ENCODE results near the gene UBE2D2. TPM values are rescaled to one million over a fixed set of nuclear protein-coding genes. Genes with fewer than 3 reads are reported as not detected.
"Not testable (repeated sequence)": the region's sequence is repeated elsewhere in the genome, so short reads cannot be mapped to it uniquely, and the experiment has no call there.

Gene UBE2D2
- total RNA-seq (2021) (86.2 and 115 TPM in 2 replicates), Bru-seq, nascent RNA (percentile 82 among the genes with signal in this experiment), BruChase-seq, experiment 1, labeled RNA remaining after a 2-hour chase (percentile 74 among the genes with signal in this experiment), BruChase-seq, experiment 2, labeled RNA remaining after a 6-hour chase (percentile 77 among the genes with signal in this experiment)
- long read RNA-seq, transcript UBE2D2-202 (7 exons, 2,702 nt) = major isoform, 142 of 161 reads
- long read RNA-seq, partial matches to known transcripts = 3 of 161 reads
- long read RNA-seq, other reads (novel, unspliced or antisense) = 16 of 161 reads

- Histone ChIP-seq H3K4me1 (replicated peaks; ENCODE audit: insufficient read depth) (peaks cover 35% of the 10 kb centered on the region), H2AFZ (peak within 1 kb of the TSS; percentile 91), H4K20me1 (ENCODE audit: insufficient read depth) (peaks cover 39% of the 10 kb centered on the region), H3K9me3 (ENCODE audit: insufficient read depth, low read depth) (no peaks in the 10 kb centered on the region), H3K36me3 (ENCODE audit: low read depth) (peaks cover 17% of the 10 kb centered on the region), H3K4me3 (peak within 1 kb of the TSS; percentile 99), H3K27ac (peak within 1 kb of the TSS; percentile 88), H3K4me2 (peak within 1 kb of the TSS; percentile 97), H3K27me3 (ENCODE audit: insufficient read depth, low read depth) (no peaks in the 10 kb centered on the region), H3K9me2 (ENCODE audit: insufficient read depth) (no peaks in the 10 kb centered on the region), H3K79me2 (ENCODE audit: low read depth) (peaks cover 47% of the 10 kb centered on the region), H3F3A (ENCODE audit: insufficient read depth, low read depth) (peaks cover 22% of the 10 kb centered on the region)
- DNase-seq = peak; percentile 88 to 96
- CTCF ChIA-PET = interaction anchor here (0.7 kb wide), 1 partner anchor 79 kb away, joined by 3 read pairs; no protein-coding TSS in a partner anchor
- intact Hi-C loops (cut with micrococcal nuclease; ENCODE audit: unreplicated experiment) = no loop called here
- POLR2A ChIA-PET (ENCODE audit: unreplicated experiment) = interaction anchor here (0.6 to 0.7 kb wide), 6 partner anchors 69 to 607 kb away, joined by 3 to 18 read pairs (median 6); partner anchors contain the start of gene STING1
- TF ChIP-seq EZH2 (IDR thresholded peaks at IDR 0.05; ENCODE audit: low read depth) = no peak
- TF ChIP-seq CTCF (conservative IDR thresholded peaks at IDR 0.05) = no peak
- BruUV-seq (replicated peaks) = TSS peak; percentile 97
These were observed at the start of gene UBE2D2 for GRCh38 chr5:139560752-139561654. Gene UBE2D2, plus strand, starts transcription at chr5:139561339. Its CDS starts 453 bp downstream, at chr5:139561792.

- POLR2A ChIA-PET (ENCODE audit: unreplicated experiment) = no interaction called here
- no peaks in the 10 kb centered on the region for H3K27me3 ChIP-seq (ENCODE audit: insufficient read depth, low read depth)
- CTCF ChIA-PET = interaction anchor here (0.8 to 2.0 kb wide), 5 partner anchors 11 to 91 kb away, joined by 3 to 15 read pairs (median 4); partner anchors contain the start of gene STING1
- H4K20me1 ChIP-seq (ENCODE audit: insufficient read depth) = no peaks in the 10 kb centered on the region
- H3K9me2 ChIP-seq (ENCODE audit: insufficient read depth) = no peaks in the 10 kb centered on the region
- no peaks in the 10 kb centered on the region for H3K36me3 ChIP-seq (ENCODE audit: low read depth)
- no peak overlapping the region for H3K27ac ChIP-seq
- no peak overlapping the region for H3K4me2 ChIP-seq
- H3K4me1 ChIP-seq (replicated peaks; ENCODE audit: insufficient read depth) = peaks cover 12% of the 10 kb centered on the region
- H2AFZ ChIP-seq = no peak overlapping the region
- TF ChIP-seq CTCF (conservative IDR thresholded peaks at IDR 0.05) (no peak), EZH2 (IDR thresholded peaks at IDR 0.05; ENCODE audit: low read depth) (no peak)
- no peaks in the 10 kb centered on the region for H3F3A ChIP-seq (ENCODE audit: insufficient read depth, low read depth)
- no TSS peak for BruUV-seq (replicated peaks)
- intact Hi-C loops (cut with micrococcal nuclease; ENCODE audit: unreplicated experiment) = loop anchor here (1.0 kb wide), 2 partner anchors 31 to 91 kb away; partner anchors contain the start of gene STING1
- no peaks in the 10 kb centered on the region for H3K9me3 ChIP-seq (ENCODE audit: insufficient read depth, low read depth)
- no peaks in the 10 kb centered on the region for H3K79me2 ChIP-seq (ENCODE audit: low read depth)
- DNase-seq = no peak
- no peak overlapping the region for H3K4me3 ChIP-seq
These were observed 48.3 kb upstream of the UBE2D2 start for GRCh38 chr5:139512786-139513390.

GRCh38 chr5:139513434-139513833 is 47.7 kb upstream of the UBE2D2 start:
- H3K4me2 ChIP-seq; H3K9me2 ChIP-seq (ENCODE audit: insufficient read depth); H3K79me2 ChIP-seq (ENCODE audit: low read depth); H3K36me3 ChIP-seq (ENCODE audit: low read depth); H3F3A ChIP-seq (ENCODE audit: insufficient read depth, low read depth); H3K9me3 ChIP-seq (ENCODE audit: insufficient read depth, low read depth); H2AFZ ChIP-seq; POLR2A ChIA-PET (ENCODE audit: unreplicated experiment); BruUV-seq (replicated peaks); H4K20me1 ChIP-seq (ENCODE audit: insufficient read depth); H3K4me3 ChIP-seq; H3K27me3 ChIP-seq (ENCODE audit: insufficient read depth, low read depth); H3K27ac ChIP-seq: not testable (repeated sequence)
- intact Hi-C loops (cut with micrococcal nuclease; ENCODE audit: unreplicated experiment) = loop anchor here (1.0 kb wide), 2 partner anchors 31 to 91 kb away; partner anchors contain the start of gene STING1
- peak; percentile 76 to 77 for DNase-seq
- peaks cover 12% of the 10 kb centered on the region for H3K4me1 ChIP-seq (replicated peaks; ENCODE audit: insufficient read depth)
- peak; percentile 82 for TF ChIP-seq CTCF (conservative IDR thresholded peaks at IDR 0.05)
- CTCF ChIA-PET = interaction anchor here (0.6 to 2.0 kb wide), 6 partner anchors 11 to 91 kb away, joined by 3 to 15 read pairs (median 4); partner anchors contain the start of gene STING1

Data from PC-9 (cell line).